NCI-H2171 (cell line): ENCODE results near the gene CNKSR1.

Source experiments
- DNase-seq: peaks from one replicate; lab custom pipeline; 2025; lab: John Stamatoyannopoulos, UW

The CNKSR1 gene

GRCh38 chr1:26177182-26177684 is at the start of gene CNKSR1:
TSS of gene CNKSR1 (plus strand) at chr1:26177491. CDS start at chr1:26177548, 57 bp downstream.
- DNase-seq: no peak

- no peak for DNase-seq
Measured at GRCh38 chr1:26129778-26130177, 47.5 kb upstream of the CNKSR1 start.

DNA sequence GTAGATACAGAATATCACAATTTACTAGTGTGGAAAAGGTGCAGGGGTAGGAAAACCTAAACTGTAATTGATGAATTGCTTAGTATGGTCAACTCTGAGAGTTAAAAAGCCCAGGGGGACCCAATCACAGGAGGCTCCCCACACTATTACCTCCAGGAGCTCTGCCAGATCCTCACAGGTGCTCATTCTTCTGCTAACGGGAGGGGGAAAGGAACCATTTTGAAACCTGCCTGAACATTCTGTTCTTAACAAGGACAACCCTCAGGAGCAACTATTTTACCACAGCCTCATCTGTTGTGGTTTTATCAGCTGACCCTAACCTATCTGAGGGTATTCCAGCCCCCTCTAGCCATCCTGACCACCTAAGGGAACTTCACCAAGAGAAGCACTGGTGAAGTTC is 46.6 kb upstream of the CNKSR1 start:
- no peak for DNase-seq

DNA sequence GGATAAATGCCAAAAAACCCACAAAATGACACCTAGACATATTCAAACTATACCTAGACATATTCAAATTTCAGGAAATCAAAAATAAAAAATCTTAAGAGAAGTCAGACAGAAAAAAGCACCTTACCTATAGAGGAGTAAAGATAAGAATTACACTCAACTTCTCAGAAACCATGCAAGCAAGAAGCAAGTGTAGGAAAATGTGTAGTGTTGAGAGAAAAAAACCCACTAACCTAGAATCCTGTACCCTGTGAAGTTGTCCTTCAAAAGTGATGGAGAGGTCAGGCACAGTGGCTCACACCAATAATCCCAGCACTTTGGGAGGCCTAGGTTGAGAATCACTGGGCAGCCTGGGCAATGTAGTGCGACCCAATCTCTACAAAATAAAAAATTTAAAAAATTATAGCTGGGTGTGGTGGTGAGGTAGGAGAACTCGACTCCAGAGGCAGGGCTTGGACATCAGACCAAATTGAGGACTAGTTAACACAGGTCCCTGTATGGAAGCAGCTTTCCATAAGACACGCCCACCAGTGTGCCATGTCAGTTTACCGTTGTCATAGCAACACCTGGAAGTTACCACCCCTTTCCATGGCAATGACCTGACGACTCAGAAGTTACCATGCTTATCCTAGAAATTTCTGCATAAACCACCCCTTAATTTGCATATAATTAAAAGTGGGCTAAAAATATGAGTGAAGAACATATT is 45.0 kb upstream of the CNKSR1 start:
- no peak for DNase-seq

DNA sequence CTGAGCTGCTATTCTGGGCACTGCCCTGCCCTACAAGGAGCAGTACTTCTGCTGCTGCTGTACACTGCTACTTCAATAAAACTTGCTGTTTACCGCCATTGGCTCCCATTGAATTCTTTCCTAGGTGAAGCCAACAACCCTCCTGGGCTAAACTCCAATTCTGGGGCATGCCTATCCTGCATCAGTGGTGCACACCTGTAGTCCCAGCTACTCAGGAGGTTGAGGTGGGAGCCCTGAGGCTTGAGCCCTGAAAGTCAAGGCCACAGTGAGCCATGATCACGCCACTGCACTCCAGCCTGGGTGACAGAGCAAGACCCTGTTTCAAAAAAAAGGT is 44.5 kb upstream of the CNKSR1 start:
- no peak for DNase-seq

GRCh38 chr1:26134466-26134865 is 42.8 kb upstream of the CNKSR1 start:
- DNase-seq: no peak

DNA sequence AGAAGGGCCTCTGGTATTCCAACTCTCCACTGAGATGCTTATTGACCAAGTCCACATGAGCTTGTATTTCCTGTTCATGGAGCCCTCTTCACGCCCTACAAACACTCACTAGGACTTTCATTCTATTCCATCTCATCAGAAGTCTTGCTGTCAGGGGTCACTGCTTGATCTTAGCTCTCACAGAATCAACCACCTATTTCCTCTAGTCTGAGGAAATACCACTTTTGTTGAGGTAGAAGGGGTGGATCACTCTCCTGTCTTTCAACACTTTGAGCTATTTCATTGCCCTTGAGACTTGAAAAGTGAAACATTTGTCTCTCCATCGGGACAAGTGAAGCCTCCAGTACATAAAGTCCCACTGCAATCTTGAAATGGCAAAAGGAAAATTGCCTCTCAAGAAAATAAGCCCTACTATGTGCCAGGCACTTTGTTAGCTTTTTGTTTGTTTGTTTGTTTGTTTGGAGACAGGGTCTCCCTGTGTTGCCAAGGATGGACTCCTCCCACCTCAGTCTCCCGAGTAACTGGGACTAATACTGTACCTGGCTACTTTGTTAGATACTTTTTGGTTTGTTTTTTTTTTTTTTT is 38.2 kb upstream of the CNKSR1 start:
- no peak for DNase-seq

GRCh38 chr1:26142159-26142558 is 35.1 kb upstream of the CNKSR1 start:
- DNase-seq: no peak

GRCh38 chr1:26145041-26145959 is 32.0 kb upstream of the CNKSR1 start:
- DNase-seq: peak; percentile 87

- DNase-seq: no peak
Measured at GRCh38 chr1:26145960-26146294, 31.4 kb upstream of the CNKSR1 start.

- no peak for DNase-seq
Measured at GRCh38 chr1:26148887-26149286, 28.4 kb upstream of the CNKSR1 start.

GRCh38 chr1:26153966-26154532 is 23.2 kb upstream of the CNKSR1 start:
- DNase-seq: no peak

- DNase-seq: no peak
Measured at GRCh38 chr1:26154750-26155149, 22.5 kb upstream of the CNKSR1 start.

DNA sequence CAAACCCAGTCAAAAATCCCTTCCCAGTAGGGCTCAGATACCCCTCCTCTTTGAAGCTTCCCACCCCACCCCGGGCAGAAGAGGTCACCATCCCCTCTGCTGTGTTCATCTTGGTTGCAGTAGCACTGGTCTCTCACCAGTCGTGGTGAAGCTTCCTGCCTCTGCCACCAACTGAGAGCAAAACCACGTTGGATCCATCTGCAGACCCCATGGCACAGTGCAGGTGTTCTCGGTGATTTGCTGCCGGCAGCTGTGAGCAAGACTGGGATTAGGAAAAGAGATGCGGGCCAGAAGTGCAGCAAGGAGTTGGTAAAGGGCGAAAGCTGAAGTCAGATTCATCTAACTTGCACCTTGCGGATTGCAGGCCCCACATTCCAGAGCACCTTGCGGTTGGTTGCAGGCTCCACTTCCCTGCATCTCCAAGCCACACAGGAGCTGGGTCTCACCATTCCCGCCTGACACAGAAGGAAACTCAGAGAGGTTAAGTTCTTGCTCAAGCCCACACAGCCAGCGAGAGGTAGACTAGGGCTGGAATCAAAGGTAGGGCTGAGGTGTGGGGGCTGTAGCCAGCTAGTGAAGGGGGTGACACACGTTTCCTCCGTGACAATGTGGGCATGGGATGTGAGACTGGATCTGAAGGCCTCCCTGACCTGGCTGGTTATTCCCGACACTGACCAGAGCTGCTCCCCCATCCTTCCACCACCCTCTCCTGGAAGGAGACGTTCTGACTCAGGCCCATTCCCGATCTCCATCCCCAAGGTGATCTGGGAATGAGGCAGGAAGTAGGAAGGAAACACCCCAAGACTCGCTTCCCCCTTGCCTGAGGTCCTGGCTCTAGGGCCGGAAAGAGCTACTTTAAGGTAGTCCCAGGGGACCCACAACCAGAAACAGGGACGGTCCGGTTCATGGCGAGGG is 21.7 kb upstream of the CNKSR1 start:
- no peak for DNase-seq

GRCh38 chr1:26156285-26157038 is 20.8 kb upstream of the CNKSR1 start:
- peak; percentile 9 for DNase-seq

GRCh38 chr1:26158271-26158907 is 18.9 kb upstream of the CNKSR1 start:
- DNase-seq: no peak

DNA sequence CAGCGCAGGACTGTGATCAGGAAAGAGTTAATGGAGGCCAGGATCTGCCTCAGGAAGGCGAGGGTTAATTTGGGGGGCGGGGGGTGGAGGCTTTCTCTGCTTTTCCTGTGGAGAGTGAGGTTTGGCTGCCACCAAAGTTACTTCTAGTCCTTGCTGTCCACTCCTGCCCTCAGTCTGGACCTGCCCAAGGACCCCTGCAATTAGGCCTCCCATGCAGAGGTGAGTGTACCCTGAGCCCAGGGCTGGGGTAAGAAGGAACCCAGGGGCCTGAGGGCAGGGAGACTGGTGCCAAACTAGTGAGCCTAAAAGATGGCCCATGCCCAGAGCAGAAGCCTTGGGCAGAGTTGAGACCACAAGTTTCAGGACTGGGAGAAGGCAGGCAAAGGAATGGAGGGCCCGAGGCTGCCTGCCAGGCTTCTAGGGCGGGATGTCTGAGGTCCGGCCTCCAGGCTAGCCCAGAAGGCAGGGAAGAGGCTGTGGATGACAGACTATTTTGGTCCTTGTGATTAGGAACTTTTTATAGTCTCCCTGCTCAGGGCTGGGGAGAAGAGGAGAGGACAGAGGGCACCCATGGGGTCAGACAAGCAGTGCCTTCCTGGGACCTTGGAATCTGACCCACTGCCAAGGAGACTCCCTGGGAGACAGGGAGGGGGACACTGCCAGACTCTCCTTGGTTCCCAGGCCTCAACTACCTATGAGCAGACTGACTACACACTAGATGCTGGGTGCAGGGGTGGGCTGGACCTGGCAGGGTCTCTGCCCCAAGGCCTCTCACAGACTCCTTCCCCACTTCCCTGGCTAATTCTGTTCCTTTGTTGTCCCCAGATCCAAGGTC is 18.2 kb upstream of the CNKSR1 start, which contains the start of gene FAM110D:
Gene FAM110D (plus strand): TSS at position 172 of the 835 bp plus-strand sequence. CDS start 2,213 bp downstream, outside the sequence.
- DNase-seq: no peak

GRCh38 chr1:26159743-26160039 is 17.6 kb upstream of the CNKSR1 start:
- DNase-seq: no peak
